Superior temporal gyrus (tissue), 1 donor: Measurements from ENCODE around the gene RHOB.

Experiments used
- DNase-seq: peaks from one replicate; pipeline ENCODE4 v3.0.0-alpha.2; 2016; ENCODE audit errors: extremely low spot score

The RHOB gene

GRCh38 chr2:20436716-20437470 lies 10.0 kb upstream of the RHOB start:
- DNase-seq, result no peak

- DNase-seq, result no peak
These were observed 8.3 kb upstream of the RHOB start for GRCh38 chr2:20438334-20439192.

GRCh38 chr2:20439193-20439475 lies 7.7 kb upstream of the RHOB start:
- DNase-seq, result no peak

GRCh38 chr2:20439503-20439902 lies 7.4 kb upstream of the RHOB start:
- DNase-seq, result no peak

GRCh38 chr2:20440001-20440560 lies 6.8 kb upstream of the RHOB start:
- no peak for DNase-seq

- peak; percentile 92 for DNase-seq
These were observed 3.5 kb upstream of the RHOB start for GRCh38 chr2:20443276-20443920.

- DNase-seq, result no peak
These were observed 2.5 kb upstream of the RHOB start for GRCh38 chr2:20444101-20444992.

GRCh38 chr2:20444993-20445910 lies 1.6 kb upstream of the RHOB start:
- no peak for DNase-seq

GRCh38 chr2:20446255-20446916 lies 488 bp upstream of the RHOB start:
- DNase-seq, result no peak

GRCh38 chr2:20447437-20448245 lies 767 bp downstream of the RHOB start:
- DNase-seq, result peak; percentile 56

GRCh38 chr2:20448246-20448976 lies 1.5 kb downstream of the RHOB start:
- peak; percentile 78 for DNase-seq

GRCh38 chr2:20448977-20449306 lies 2.1 kb downstream of the RHOB start:
- DNase-seq, result no peak

- peak; percentile 75 for DNase-seq
These were observed 2.8 kb downstream of the RHOB start for GRCh38 chr2:20449501-20450200.

GRCh38 chr2:20450201-20450999 lies 3.5 kb downstream of the RHOB start:
- peak; percentile 96 for DNase-seq

GRCh38 chr2:20451000-20451290 lies 4.1 kb downstream of the RHOB start:
- no peak for DNase-seq

GRCh38 chr2:20451341-20451740 lies 4.5 kb downstream of the RHOB start:
- DNase-seq, result no peak
